ENCODE data around the gene WDR33. TPM values are rescaled to one million over a fixed set of nuclear protein-coding genes. Genes with fewer than 3 reads are reported as not detected.

Gene WDR33
- total and polyA plus RNA-seq, 9 of the 15 experiments (the other 6 are each of a cell fraction or from before 2014, with no cell fraction given), result 24.2 to 57.4 (median 38.4) TPM

DNA sequence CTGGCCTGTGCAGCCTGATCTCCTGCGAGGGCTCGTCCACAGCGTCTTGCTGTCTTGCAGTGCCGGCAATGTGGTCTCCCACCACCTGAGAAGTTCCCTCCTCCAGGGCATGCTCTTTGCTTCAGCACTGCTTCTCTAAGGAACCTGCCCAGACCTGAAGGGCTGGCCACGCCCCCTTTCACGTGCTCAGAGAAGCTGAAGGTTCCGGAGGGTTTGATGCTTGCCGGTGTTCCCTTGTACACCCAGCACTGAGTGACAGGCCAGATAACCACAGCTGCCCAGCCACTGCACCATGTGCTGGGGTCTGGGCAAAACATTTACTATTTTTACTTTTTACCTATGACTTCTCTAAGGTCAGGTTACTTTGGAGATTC, 48.7 kb upstream of the WDR33 start (continued):
- TF ChIP-seq, protein P1, sequence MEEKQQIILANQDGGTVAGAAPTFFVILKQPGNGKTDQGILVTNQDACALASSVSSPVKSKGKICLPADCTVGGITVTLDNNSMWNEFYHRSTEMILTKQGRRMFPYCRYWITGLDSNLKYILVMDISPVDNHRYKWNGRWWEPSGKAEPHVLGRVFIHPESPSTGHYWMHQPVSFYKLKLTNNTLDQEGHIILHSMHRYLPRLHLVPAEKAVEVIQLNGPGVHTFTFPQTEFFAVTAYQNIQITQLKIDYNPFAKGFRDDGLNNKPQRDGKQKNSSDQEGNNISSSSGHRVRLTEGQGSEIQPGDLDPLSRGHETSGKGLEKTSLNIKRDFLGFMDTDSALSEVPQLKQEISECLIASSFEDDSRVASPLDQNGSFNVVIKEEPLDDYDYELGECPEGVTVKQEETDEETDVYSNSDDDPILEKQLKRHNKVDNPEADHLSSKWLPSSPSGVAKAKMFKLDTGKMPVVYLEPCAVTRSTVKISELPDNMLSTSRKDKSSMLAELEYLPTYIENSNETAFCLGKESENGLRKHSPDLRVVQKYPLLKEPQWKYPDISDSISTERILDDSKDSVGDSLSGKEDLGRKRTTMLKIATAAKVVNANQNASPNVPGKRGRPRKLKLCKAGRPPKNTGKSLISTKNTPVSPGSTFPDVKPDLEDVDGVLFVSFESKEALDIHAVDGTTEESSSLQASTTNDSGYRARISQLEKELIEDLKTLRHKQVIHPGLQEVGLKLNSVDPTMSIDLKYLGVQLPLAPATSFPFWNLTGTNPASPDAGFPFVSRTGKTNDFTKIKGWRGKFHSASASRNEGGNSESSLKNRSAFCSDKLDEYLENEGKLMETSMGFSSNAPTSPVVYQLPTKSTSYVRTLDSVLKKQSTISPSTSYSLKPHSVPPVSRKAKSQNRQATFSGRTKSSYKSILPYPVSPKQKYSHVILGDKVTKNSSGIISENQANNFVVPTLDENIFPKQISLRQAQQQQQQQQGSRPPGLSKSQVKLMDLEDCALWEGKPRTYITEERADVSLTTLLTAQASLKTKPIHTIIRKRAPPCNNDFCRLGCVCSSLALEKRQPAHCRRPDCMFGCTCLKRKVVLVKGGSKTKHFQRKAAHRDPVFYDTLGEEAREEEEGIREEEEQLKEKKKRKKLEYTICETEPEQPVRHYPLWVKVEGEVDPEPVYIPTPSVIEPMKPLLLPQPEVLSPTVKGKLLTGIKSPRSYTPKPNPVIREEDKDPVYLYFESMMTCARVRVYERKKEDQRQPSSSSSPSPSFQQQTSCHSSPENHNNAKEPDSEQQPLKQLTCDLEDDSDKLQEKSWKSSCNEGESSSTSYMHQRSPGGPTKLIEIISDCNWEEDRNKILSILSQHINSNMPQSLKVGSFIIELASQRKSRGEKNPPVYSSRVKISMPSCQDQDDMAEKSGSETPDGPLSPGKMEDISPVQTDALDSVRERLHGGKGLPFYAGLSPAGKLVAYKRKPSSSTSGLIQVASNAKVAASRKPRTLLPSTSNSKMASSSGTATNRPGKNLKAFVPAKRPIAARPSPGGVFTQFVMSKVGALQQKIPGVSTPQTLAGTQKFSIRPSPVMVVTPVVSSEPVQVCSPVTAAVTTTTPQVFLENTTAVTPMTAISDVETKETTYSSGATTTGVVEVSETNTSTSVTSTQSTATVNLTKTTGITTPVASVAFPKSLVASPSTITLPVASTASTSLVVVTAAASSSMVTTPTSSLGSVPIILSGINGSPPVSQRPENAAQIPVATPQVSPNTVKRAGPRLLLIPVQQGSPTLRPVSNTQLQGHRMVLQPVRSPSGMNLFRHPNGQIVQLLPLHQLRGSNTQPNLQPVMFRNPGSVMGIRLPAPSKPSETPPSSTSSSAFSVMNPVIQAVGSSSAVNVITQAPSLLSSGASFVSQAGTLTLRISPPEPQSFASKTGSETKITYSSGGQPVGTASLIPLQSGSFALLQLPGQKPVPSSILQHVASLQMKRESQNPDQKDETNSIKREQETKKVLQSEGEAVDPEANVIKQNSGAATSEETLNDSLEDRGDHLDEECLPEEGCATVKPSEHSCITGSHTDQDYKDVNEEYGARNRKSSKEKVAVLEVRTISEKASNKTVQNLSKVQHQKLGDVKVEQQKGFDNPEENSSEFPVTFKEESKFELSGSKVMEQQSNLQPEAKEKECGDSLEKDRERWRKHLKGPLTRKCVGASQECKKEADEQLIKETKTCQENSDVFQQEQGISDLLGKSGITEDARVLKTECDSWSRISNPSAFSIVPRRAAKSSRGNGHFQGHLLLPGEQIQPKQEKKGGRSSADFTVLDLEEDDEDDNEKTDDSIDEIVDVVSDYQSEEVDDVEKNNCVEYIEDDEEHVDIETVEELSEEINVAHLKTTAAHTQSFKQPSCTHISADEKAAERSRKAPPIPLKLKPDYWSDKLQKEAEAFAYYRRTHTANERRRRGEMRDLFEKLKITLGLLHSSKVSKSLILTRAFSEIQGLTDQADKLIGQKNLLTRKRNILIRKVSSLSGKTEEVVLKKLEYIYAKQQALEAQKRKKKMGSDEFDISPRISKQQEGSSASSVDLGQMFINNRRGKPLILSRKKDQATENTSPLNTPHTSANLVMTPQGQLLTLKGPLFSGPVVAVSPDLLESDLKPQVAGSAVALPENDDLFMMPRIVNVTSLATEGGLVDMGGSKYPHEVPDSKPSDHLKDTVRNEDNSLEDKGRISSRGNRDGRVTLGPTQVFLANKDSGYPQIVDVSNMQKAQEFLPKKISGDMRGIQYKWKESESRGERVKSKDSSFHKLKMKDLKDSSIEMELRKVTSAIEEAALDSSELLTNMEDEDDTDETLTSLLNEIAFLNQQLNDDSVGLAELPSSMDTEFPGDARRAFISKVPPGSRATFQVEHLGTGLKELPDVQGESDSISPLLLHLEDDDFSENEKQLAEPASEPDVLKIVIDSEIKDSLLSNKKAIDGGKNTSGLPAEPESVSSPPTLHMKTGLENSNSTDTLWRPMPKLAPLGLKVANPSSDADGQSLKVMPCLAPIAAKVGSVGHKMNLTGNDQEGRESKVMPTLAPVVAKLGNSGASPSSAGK (IDR thresholded peaks at IDR 0.05), result peak; percentile 26; the same call in 1 of the 2 replicates
- TF ChIP-seq, protein P2, sequence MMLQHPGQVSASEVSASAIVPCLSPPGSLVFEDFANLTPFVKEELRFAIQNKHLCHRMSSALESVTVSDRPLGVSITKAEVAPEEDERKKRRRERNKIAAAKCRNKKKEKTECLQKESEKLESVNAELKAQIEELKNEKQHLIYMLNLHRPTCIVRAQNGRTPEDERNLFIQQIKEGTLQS (IDR thresholded peaks at IDR 0.05), result no peak
- TF ChIP-seq, protein P2 (CRISPR knock-in tag; conservative IDR thresholded peaks at IDR 0.05), result no peak
- TF ChIP-seq RCOR1 (IDR thresholded peaks at IDR 0.05; ENCODE audit: borderline replicate concordance in 1 of 2, low read depth in 2 of 2, low read length in 2 of 2), result peak in 1 of 2 experiments; percentile 56; a peak in 1 of 4 replicates
- TF ChIP-seq SMC3 (conservative IDR thresholded peaks at IDR 0.05; ENCODE audit: insufficient read depth, low read depth, low read length), result no peak
- peak; percentile 63 for TF ChIP-seq L3MBTL2 (IDR thresholded peaks at IDR 0.05)
- no peak for TF ChIP-seq ZNF133 (CRISPR knock-in tag; IDR thresholded peaks at IDR 0.05)
- TF ChIP-seq, protein P3, sequence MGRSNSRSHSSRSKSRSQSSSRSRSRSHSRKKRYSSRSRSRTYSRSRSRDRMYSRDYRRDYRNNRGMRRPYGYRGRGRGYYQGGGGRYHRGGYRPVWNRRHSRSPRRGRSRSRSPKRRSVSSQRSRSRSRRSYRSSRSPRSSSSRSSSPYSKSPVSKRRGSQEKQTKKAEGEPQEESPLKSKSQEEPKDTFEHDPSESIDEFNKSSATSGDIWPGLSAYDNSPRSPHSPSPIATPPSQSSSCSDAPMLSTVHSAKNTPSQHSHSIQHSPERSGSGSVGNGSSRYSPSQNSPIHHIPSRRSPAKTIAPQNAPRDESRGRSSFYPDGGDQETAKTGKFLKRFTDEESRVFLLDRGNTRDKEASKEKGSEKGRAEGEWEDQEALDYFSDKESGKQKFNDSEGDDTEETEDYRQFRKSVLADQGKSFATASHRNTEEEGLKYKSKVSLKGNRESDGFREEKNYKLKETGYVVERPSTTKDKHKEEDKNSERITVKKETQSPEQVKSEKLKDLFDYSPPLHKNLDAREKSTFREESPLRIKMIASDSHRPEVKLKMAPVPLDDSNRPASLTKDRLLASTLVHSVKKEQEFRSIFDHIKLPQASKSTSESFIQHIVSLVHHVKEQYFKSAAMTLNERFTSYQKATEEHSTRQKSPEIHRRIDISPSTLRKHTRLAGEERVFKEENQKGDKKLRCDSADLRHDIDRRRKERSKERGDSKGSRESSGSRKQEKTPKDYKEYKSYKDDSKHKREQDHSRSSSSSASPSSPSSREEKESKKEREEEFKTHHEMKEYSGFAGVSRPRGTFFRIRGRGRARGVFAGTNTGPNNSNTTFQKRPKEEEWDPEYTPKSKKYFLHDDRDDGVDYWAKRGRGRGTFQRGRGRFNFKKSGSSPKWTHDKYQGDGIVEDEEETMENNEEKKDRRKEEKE (IDR thresholded peaks at IDR 0.05; ENCODE audit: borderline replicate concordance in 1 of 2, control insufficient read depth in 1 of 2, low read depth in 2 of 2, low read length in 1 of 2), result no peak
- no peak for TF ChIP-seq JUN (IDR thresholded peaks at IDR 0.05; ENCODE audit: borderline replicate concordance, low read depth, low read length)
- TF ChIP-seq JUN (CRISPR knock-in tag; IDR thresholded peaks at IDR 0.05; ENCODE audit: borderline replicate concordance), result no peak
- TF ChIP-seq RNF2 (IDR thresholded peaks at IDR 0.05), result no peak
- no peak for TF ChIP-seq NCOA2 (IDR thresholded peaks at IDR 0.05; ENCODE audit: partially characterized antibody in 2 of 2)
- TF ChIP-seq ATF1 (CRISPR knock-in tag; IDR thresholded peaks at IDR 0.05), result no peak
- peak; percentile 19; the same call in 1 of the 2 replicates for TF ChIP-seq ATF1 (tag; IDR thresholded peaks at IDR 0.05)
